Measurements from ENCODE around the gene MEIS3.
A peak's percentile ranks its signal among the peaks of the same experiment; 100 is the strongest.
"Not testable (repeated sequence)": the region's sequence is repeated elsewhere in the genome, so short reads cannot be mapped to it uniquely, and the experiment has no call there.

The MEIS3 gene

DNA sequence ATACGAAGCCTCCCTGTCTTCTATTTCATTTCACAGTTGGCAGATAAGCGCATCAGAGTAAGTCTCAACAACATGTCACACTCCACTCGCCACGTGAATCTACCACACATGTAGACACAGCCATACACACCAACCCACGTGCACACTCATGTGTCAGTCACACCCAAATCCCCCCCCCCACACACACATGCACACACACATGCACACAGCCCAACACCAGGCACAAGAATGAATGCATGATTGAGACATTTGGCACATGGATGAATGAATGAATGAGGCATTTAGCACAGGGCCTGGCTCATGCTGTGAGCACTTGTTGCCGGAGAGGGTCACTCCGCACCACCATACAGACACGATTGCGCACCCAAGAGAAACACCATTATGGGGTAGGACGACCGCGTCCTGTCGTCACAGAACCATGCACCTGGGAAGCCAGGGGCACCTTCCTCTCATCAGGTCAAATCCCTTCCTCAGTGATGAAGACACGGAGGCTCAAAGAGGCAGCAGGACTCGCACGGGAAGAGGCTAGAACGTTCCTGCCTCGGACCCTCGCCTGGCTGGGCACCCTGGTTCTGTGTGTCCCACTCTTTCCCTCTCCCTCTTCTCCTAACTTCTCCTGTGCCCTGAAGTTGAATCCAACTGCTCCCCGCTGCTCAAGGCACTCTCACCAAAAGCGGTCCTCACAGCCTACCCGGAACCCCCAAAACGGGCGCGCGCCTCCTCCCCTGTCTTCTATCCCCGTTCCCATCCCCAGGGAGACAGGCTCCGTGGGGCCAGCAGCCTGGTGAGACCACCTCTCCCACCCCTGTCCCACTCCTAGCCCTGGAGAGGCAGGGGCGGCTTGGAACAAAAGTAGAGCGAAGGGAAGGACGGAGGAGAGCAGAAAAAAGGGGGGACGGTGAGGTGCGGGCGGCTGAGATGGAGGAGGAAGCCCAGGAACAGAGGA lies 1.3 kb downstream of the MEIS3 start:
- peak overlapping the region in 4 of 5 donors; percentile 42 to 59 (median 54) for H3K4me3 ChIP-seq (ENCODE audit: low read depth in 1 of 5, low read length in 5 of 5)
- H3K36me3 ChIP-seq (ENCODE audit: control insufficient read depth in 5 of 5, insufficient read depth in 5 of 5, low read length in 5 of 5) = peaks cover 0 to 7% (median 0%) of the 10 kb centered on the region in 5 donors
- H3K4me1 ChIP-seq (ENCODE audit: control insufficient read depth in 5 of 5, insufficient read depth in 5 of 5, low read length in 5 of 5) = peaks cover 0 to 15% (median 3%) of the 10 kb centered on the region in 5 donors
- H3K27me3 ChIP-seq (ENCODE audit: control insufficient read depth in 5 of 5, insufficient read depth in 4 of 5, low read length in 5 of 5) = peaks cover 36 to 67% (median 64%) of the 10 kb centered on the region in 5 donors
- no peak overlapping the region for H3K27ac ChIP-seq (ENCODE audit: low read depth, low read length)
- H3K9ac ChIP-seq (ENCODE audit: low read length in 5 of 5) = no peak overlapping the region
- no peaks in the 10 kb centered on the region for H3K9me3 ChIP-seq (ENCODE audit: control insufficient read depth in 5 of 5, low read length in 5 of 5)

DNA sequence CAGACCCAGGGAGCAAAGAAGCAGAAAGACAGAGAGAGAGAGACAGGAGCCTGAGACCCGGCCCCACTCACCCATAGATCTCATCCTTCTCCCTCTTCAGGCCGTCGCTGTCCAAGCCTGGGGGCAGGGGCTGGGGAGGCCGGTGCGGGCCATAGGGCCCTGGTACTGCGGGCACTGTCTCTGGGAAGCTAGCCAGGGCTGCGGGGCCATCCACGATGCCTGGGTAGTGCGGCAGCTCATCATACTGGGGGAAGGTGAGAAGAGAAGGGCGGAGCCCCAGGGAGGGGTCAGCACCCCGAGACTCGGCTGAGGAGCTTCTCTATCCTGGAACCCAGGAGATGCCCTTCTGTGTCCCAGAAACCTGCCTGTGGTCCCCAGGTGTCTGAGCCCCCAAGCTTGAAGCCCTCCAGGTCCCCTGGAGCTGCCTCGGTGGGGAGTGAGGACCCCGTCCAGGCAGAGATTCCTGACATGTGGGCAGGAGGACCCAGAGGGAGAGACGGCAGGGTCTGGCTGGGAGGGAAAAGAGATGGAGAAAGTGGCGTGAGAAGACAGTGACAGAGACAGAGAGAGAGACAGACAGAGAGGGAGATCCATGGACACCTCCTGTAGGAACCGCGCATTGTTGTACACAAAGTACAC lies 2.1 kb downstream of the MEIS3 start:
- H3K4me1 ChIP-seq (ENCODE audit: control insufficient read depth in 5 of 5, insufficient read depth in 5 of 5, low read length in 5 of 5) = peaks cover 0 to 15% (median 3%) of the 10 kb centered on the region in 5 donors
- H3K27me3 ChIP-seq (ENCODE audit: control insufficient read depth in 5 of 5, insufficient read depth in 4 of 5, low read length in 5 of 5) = peaks cover 28 to 59% (median 57%) of the 10 kb centered on the region in 5 donors
- no peaks in the 10 kb centered on the region for H3K9me3 ChIP-seq (ENCODE audit: control insufficient read depth in 5 of 5, low read length in 5 of 5)
- no peak overlapping the region for H3K27ac ChIP-seq (ENCODE audit: low read depth, low read length)
- peak overlapping the region in 1 of 5 donors; percentile 0 for H3K4me3 ChIP-seq (ENCODE audit: low read depth in 1 of 5, low read length in 5 of 5)
- no peak overlapping the region for H3K9ac ChIP-seq (ENCODE audit: low read length in 5 of 5)
- peaks cover 0 to 7% (median 0%) of the 10 kb centered on the region in 5 donors for H3K36me3 ChIP-seq (ENCODE audit: control insufficient read depth in 5 of 5, insufficient read depth in 5 of 5, low read length in 5 of 5)

GRCh38 chr19:47416643-47416985 lies 2.7 kb downstream of the MEIS3 start:
- Histone ChIP-seq H3K4me1 (ENCODE audit: control insufficient read depth in 5 of 5, insufficient read depth in 5 of 5, low read length in 5 of 5) (peaks cover 0 to 15% (median 3%) of the 10 kb centered on the region in 5 donors), H3K9ac (ENCODE audit: low read length in 5 of 5) (no peak overlapping the region), H3K27ac (ENCODE audit: low read depth, low read length) (no peak overlapping the region), H3K4me3 (ENCODE audit: low read depth in 1 of 5, low read length in 5 of 5) (no peak overlapping the region), H3K9me3 (ENCODE audit: control insufficient read depth in 5 of 5, low read length in 5 of 5) (no peaks in the 10 kb centered on the region), H3K36me3 (ENCODE audit: control insufficient read depth in 5 of 5, insufficient read depth in 5 of 5, low read length in 5 of 5) (peaks cover 0 to 7% (median 0%) of the 10 kb centered on the region in 5 donors), H3K27me3 (ENCODE audit: control insufficient read depth in 5 of 5, insufficient read depth in 4 of 5, low read length in 5 of 5) (peaks cover 24 to 57% (median 54%) of the 10 kb centered on the region in 5 donors)

- Histone ChIP-seq H3K4me1 (ENCODE audit: control insufficient read depth in 5 of 5, insufficient read depth in 5 of 5, low read length in 5 of 5) (peaks cover 0 to 15% (median 3%) of the 10 kb centered on the region in 5 donors), H3K27me3 (ENCODE audit: control insufficient read depth in 5 of 5, insufficient read depth in 4 of 5, low read length in 5 of 5) (peaks cover 20 to 51% (median 49%) of the 10 kb centered on the region in 5 donors), H3K4me3 (ENCODE audit: low read depth in 1 of 5, low read length in 5 of 5) (no peak overlapping the region), H3K9me3 (ENCODE audit: control insufficient read depth in 5 of 5, low read length in 5 of 5) (no peaks in the 10 kb centered on the region), H3K36me3 (ENCODE audit: control insufficient read depth in 5 of 5, insufficient read depth in 5 of 5, low read length in 5 of 5) (peaks cover 0 to 7% (median 0%) of the 10 kb centered on the region in 5 donors), H3K9ac (ENCODE audit: low read length in 5 of 5) (no peak overlapping the region), H3K27ac (ENCODE audit: low read depth, low read length) (no peak overlapping the region)
These were observed 3.2 kb downstream of the MEIS3 start for GRCh38 chr19:47415953-47416642.

DNA sequence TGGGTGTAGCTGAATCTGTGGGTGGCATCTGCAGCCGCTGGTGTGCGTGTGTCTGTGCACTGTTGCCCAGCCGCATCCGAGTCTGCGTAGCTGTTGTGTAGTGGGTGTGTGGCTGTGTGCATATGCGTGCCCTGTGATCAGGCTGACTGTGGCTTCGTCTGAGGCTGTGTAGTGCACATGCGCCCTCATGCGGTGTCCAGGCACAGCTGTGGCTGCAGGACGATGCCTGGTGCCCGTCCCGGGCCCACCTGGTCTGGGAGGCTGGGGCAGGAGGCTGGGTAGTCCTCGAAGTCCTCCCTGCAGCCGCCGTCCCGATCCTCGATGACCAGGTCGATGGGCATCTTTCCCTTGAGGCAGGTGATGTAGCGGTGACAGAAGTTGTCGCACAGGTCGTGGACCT lies 4.9 kb downstream of the MEIS3 start:
- Histone ChIP-seq H3K27me3 (ENCODE audit: control insufficient read depth in 5 of 5, insufficient read depth in 4 of 5, low read length in 5 of 5) (peaks cover 11 to 38% (median 33%) of the 10 kb centered on the region in 5 donors), H3K9me3 (ENCODE audit: control insufficient read depth in 5 of 5, low read length in 5 of 5) (no peaks in the 10 kb centered on the region), H3K27ac (ENCODE audit: low read depth, low read length) (no peak overlapping the region), H3K4me1 (ENCODE audit: control insufficient read depth in 5 of 5, insufficient read depth in 5 of 5, low read length in 5 of 5) (peaks cover 0 to 15% (median 3%) of the 10 kb centered on the region in 5 donors), H3K4me3 (ENCODE audit: low read depth in 1 of 5, low read length in 5 of 5) (no peak overlapping the region), H3K9ac (ENCODE audit: low read length in 5 of 5) (no peak overlapping the region), H3K36me3 (ENCODE audit: control insufficient read depth in 5 of 5, insufficient read depth in 5 of 5, low read length in 5 of 5) (peaks cover 0 to 7% (median 0%) of the 10 kb centered on the region in 5 donors)

- no peaks in the 10 kb centered on the region for H3K9me3 ChIP-seq (ENCODE audit: control insufficient read depth in 5 of 5, low read length in 5 of 5)
- H3K4me3 ChIP-seq (ENCODE audit: low read depth in 1 of 5, low read length in 5 of 5) = no peak overlapping the region
- no peak overlapping the region for H3K27ac ChIP-seq (ENCODE audit: low read depth, low read length)
- peaks cover 0 to 15% (median 3%) of the 10 kb centered on the region in 5 donors for H3K4me1 ChIP-seq (ENCODE audit: control insufficient read depth in 5 of 5, insufficient read depth in 5 of 5, low read length in 5 of 5)
- peaks cover 10 to 36% (median 32%) of the 10 kb centered on the region in 5 donors for H3K27me3 ChIP-seq (ENCODE audit: control insufficient read depth in 5 of 5, insufficient read depth in 4 of 5, low read length in 5 of 5)
- H3K36me3 ChIP-seq (ENCODE audit: control insufficient read depth in 5 of 5, insufficient read depth in 5 of 5, low read length in 5 of 5) = peaks cover 0 to 7% (median 0%) of the 10 kb centered on the region in 5 donors
- no peak overlapping the region for H3K9ac ChIP-seq (ENCODE audit: low read length in 5 of 5)
These were observed 5.4 kb downstream of the MEIS3 start for GRCh38 chr19:47413941-47414340.

DNA sequence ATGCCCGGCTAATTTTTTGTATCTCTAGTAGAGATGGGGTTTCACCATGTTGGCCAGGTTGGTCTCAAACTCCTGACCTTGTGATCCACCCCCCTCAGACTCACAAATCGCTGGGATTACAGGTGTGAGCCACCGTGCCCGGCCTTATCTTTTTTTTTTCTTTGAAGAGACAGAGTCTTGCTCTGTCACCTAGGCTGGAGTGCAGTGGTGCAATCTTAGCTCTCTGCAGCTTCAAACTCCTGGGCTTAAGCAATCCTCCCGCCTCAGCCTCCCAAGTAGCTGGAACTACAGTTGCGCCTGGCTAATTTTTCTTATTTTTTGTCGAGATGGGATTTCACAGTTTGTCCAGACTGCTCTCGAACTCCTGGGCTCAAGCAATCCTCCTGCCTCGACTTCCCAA lies 7.6 kb downstream of the MEIS3 start:
- H3K36me3 ChIP-seq (ENCODE audit: control insufficient read depth in 5 of 5, insufficient read depth in 5 of 5, low read length in 5 of 5); H3K9ac ChIP-seq (ENCODE audit: low read length in 5 of 5); H3K4me3 ChIP-seq (ENCODE audit: low read depth in 1 of 5, low read length in 5 of 5); H3K9me3 ChIP-seq (ENCODE audit: control insufficient read depth in 5 of 5, low read length in 5 of 5); H3K27ac ChIP-seq (ENCODE audit: low read depth, low read length); H3K4me1 ChIP-seq (ENCODE audit: control insufficient read depth in 5 of 5, insufficient read depth in 5 of 5, low read length in 5 of 5): not testable (repeated sequence)
- peaks cover 2 to 21% (median 14%) of the 10 kb centered on the region in 5 donors for H3K27me3 ChIP-seq (ENCODE audit: control insufficient read depth in 5 of 5, insufficient read depth in 4 of 5, low read length in 5 of 5)

DNA sequence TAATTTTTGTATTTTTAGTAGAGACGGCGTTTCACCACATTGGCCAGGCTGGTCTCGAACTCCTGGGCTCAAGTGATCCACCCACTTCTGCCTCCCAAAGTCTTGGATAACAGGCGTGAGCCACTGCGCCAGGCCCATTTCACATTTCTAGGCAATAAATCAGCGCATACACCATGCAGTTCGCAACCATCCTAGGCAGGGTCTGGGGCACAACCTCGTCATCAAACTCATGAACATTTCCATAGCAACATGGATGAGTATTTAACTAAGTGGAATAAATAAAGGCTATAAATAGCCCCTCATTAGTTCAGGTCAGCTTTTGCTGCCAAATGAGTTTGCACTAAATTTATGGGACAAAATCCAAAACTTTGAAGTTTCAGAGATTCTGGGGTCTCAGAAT lies 8.2 kb downstream of the MEIS3 start:
- Histone ChIP-seq H3K9me3 (ENCODE audit: control insufficient read depth in 5 of 5, low read length in 5 of 5) (no peaks in the 10 kb centered on the region), H3K27ac (ENCODE audit: low read depth, low read length) (no peak overlapping the region), H3K36me3 (ENCODE audit: control insufficient read depth in 5 of 5, insufficient read depth in 5 of 5, low read length in 5 of 5) (peaks cover 0 to 8% (median 0%) of the 10 kb centered on the region in 5 donors), H3K4me1 (ENCODE audit: control insufficient read depth in 5 of 5, insufficient read depth in 5 of 5, low read length in 5 of 5) (no peaks in the 10 kb centered on the region), H3K4me3 (ENCODE audit: low read depth in 1 of 5, low read length in 5 of 5) (no peak overlapping the region), H3K9ac (ENCODE audit: low read length in 5 of 5) (no peak overlapping the region), H3K27me3 (ENCODE audit: control insufficient read depth in 5 of 5, insufficient read depth in 4 of 5, low read length in 5 of 5) (peaks cover 8 to 23% (median 15%) of the 10 kb centered on the region in 5 donors)

- no peak overlapping the region for H3K27ac ChIP-seq (ENCODE audit: low read depth, low read length)
- no peaks in the 10 kb centered on the region for H3K9me3 ChIP-seq (ENCODE audit: control insufficient read depth in 5 of 5, low read length in 5 of 5)
- H3K4me1 ChIP-seq (ENCODE audit: control insufficient read depth in 5 of 5, insufficient read depth in 5 of 5, low read length in 5 of 5) = no peaks in the 10 kb centered on the region
- H3K9ac ChIP-seq (ENCODE audit: low read length in 5 of 5) = no peak overlapping the region
- peaks cover 12 to 29% (median 18%) of the 10 kb centered on the region in 5 donors for H3K27me3 ChIP-seq (ENCODE audit: control insufficient read depth in 5 of 5, insufficient read depth in 4 of 5, low read length in 5 of 5)
- peaks cover 0 to 3% (median 0%) of the 10 kb centered on the region in 5 donors for H3K36me3 ChIP-seq (ENCODE audit: control insufficient read depth in 5 of 5, insufficient read depth in 5 of 5, low read length in 5 of 5)
- H3K4me3 ChIP-seq (ENCODE audit: low read depth in 1 of 5, low read length in 5 of 5) = no peak overlapping the region
These were observed 11.0 kb downstream of the MEIS3 start for GRCh38 chr19:47408156-47408938.
